Stimulated activated CD8-positive, alpha-beta memory T cell treated with anti-CD3 and anti-CD28 coated beads, Interleukin-12 subunit alpha, Interleukin-12 subunit beta, amount 100 ng/mL, for 1 hour (primary cell): Measurements from ENCODE around the gene EEFSEC.

Experiments
- DNase-seq: peaks from one replicate; pipeline ENCODE4 v3.0.0-alpha.2; 2020; ENCODE audit warnings: low read depth

Gene EEFSEC

DNA sequence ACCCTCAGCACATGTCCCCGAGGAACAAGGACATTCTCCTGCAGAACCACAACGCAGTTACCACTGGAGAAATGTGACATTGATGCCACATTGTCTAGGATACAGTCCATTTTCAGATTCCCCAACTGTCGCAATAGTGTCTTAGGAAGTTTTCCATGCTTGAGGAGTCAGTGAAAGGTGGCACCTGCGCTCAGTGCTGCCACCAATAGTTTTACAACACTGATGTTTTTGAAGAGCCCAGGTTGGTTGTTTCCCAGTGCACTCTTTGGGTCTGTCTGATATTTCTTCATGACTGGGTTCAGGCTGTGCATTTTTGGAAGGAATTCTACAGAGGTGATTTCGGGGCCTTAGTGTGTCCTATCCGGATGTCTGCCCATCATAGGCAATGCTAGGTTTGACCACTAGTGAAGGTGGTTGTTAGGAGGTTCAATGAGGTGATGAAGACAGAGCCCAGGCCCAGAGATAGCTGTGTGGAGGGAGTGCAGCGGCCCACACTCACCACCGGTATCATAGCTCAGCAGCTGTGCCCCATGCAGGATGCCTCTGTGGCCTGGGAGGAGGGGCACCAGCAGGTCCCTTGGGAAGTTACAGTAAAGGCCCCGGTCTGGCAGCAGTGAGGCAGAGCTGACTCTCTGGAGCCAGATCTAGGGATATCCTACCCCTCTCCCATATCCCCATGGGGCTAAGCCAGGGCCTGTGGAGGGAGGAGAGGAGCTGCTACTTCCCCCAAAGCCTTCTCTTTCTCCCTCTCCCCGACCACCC lies 216.8 kb downstream of the EEFSEC start:
- DNase-seq: no peak

DNA sequence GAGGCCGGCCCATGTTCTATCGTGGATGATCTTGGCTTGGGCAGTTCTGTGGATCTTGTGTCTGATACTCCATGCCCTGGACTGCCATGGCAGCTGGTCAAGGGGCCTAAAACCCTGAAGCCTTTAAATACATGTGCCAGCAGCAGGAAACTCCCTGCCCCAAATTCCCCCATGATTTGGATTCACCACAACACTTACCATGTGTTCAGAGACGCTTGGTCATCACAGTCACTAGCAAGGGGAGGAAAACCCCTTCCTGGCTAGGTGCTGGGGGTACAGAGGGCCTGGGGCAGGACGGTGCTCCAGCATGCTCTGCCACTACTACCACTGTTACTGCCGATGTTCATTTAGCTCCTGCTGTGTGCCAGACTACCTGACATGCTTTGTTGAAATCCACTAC lies 219.0 kb downstream of the EEFSEC start:
- DNase-seq: no peak

DNA sequence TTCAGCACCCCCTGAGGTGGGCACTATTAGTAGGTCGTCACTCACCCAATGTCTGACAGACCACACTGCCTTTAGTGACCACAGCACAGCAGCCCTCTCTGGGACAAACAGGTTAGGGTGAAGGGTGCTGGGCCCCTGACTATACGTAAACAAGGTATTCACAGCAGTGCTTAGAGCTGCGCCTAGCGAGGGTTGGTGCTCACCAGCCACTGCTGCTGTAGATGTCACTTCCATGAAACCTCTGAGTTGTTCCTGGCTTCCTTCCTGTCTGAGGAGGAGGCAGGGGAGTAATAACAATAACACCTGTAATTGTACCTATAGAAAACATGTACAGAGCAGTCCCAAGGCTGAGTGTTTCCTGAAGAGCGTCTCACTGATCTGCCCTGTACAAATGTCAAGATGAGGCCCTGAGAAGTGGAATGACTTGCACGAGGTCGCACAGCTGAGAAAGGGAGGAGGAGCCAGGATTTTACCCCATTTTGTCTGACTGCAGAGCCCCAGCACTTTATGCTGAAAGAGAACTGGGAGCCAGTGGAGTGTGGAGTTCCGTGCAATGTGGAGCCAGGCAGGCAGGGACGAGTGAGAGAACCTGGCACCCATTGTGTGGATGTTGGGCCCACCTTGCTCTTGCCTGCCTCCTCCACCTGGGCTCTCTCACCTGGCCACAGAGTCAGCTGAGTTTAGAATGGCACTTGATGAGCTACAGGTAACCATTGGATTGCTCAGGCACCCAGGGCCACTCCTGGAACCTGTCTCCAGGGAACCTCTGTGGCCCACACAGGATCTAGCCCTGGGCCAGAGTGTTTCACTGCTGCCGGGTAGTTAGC lies 219.6 kb downstream of the EEFSEC start:
- DNase-seq: no peak

DNA sequence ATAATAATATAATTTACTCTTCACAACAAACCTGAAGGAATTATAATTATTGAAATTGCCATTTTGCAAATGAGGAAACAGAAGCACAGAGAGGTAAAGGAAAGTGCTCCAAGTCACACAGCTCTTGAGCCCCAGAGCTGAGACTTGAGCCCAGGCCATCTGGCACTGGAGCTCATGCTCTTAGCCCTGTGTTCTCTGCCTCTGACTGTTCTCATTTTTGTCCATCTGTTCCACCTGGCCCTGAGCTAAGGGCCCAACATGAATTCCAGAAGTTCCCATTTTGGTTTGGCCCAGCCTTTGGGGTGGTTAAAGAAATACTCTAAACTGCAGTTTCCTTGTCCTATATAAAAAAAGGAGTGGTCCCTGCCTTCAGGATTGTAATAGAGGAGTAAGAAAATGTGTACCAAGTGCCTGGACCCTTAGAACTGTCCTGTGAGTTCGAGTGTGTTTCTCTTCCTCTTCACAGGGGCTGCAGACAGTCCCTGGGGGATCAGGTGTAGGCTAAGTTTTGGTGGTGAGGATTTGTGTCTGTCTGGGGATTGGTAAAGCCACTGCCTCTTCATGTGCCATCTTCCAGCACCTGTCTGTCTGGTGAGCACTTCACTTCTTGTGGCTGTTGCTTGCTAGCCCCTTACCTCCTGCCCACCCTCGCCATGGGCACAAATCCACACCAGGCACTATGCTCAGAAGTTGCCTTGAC lies 221.6 kb downstream of the EEFSEC start:
- DNase-seq: no peak

DNA sequence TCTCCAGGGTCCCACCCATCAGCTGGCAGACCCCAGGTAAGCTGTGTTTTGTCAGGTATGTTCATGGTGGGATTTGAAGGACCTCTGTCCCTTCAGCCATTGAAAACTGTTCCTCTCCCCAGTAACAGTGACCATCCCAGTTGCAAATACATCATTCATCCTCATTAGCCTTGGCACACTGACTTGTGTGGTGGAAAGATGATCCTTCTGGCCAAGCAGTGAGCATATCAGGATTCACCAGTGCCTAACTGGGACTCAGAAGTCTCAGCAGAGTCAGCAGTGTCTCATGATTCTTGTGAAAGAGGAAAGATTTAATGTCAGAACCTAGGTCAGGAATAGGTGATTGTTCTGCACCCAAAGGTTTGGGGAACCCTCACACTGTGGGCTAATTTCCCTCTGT lies 223.2 kb downstream of the EEFSEC start:
- DNase-seq: no peak

DNA sequence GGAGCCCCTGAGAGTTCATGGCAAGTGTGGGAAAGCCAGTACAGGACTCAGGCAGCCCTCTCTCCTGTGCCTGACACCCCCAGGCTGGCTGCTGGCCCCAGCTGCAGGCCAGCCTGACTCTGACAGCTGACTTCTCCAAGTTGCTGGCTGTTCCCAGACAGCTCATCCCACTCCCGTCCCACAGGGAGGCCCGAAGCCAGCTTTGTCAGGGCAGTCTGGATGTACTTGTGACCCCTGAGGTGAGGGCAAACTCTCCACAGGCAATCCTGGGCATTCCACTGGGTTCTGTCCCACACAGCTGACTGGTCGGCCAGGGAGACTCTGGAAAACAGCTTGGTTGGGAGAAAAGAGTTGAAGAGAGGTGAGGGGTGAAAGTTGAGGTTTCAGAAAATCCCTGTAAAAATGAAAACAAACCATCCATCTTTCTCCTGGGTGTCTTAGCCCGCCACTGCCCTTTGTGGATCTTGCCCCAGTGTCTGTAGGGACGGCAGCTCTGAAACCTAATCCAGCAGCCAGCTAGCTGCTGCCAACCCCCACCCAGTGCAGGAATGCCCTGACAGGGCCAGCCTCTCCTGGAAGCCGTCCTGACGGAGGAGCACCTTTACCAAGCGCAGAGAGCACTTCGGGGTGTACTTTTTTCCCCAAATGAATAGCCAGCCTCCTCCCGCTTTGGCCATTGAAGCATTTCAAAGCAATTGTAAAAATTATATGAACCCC lies 225.5 kb downstream of the EEFSEC start:
- no peak for DNase-seq

DNA sequence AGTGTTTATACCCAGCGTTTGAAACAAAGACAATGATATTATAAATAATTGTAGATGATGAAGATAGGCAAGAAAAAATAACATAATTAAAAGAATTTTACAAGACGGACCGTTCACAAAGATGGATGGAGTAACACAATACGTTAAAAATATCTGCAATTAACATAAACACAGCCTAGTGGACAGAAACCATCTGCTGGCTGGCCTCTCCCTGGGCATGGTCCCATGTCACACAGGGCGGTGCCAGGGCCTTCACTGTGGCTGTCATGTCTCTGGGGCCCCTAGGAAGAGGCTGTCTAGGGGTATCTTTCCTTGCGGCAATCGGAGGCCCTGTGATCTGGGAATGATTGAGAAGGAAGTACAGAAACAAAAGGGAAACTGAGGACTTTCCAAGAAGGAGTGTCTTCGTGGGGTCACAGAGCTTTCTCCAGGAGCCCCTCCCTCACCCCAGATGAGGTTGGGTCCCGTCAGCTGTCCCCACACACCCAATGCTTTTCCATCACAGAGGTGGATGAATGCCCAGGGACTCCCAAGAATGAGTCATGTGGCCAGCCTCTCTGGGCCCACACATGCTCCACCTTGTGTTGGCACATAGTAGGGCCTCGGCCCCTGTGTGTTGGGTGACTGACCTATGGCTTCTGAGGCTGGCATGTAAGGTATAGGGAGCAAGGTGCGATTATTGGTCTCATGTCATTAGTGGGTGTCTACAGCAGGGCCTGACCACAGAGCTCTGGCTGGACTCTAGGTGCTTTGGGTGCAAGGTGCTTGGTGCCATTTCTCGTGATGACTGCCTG lies 226.3 kb downstream of the EEFSEC start:
- DNase-seq: no peak

DNA sequence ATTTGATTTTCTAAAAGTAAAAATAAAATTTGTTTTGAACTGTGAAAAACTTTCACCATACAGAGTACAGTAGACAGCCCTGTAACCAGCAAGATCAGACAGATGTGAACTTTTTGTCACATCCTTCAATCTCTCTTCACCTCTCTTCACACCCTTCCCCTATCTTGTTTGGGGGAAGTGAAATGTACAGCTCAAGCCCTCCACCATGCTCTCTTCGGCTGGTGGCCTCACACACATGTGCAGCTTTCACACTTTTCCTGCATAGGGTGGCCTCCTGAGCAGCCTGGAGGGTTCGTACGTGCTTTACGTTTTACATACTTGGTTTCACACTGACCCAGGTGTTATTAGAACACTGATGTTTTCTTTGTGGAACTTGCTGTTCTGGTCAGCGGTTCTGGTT lies 227.0 kb downstream of the EEFSEC start:
- DNase-seq: no peak

DNA sequence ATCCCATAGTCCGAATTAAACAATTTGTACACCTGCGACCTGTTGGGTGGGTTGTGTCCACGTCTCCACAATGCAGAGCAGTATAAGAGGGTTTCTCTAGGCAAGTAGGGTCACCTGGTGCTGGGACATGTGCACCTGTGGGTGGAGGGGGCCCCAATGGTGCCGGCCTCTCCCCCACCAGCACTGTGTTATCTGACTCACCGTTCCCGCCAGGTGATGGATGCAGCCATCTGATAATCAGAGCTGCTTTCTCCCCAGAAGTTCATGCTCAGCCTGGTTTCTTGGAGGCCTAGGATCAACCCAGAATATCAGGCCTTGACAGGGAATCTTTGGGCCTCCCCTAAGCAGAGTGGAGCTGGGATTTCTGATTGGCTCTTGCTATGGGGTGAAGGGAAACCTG lies 227.4 kb downstream of the EEFSEC start:
- no peak for DNase-seq

DNA sequence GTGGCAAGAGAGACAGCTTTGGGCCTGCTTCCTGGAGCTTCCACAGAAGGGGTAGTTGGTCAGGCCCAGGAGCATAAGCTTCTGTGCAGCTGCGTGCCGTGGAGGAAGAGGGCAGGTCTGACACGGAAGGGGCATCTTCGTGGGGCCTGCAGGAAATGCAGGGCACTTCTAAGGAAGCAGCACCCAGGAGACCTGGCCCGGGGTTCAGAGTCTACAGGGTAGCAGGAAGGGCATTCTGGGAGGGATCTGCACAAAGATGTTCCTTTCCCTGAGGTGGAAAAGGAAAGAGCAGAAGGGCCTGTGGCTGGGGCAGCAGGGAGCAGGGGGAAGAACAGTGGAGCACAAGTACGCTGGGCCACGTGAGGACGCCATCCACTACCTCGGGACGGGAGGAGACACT lies 228.3 kb downstream of the EEFSEC start:
- DNase-seq: no peak

DNA sequence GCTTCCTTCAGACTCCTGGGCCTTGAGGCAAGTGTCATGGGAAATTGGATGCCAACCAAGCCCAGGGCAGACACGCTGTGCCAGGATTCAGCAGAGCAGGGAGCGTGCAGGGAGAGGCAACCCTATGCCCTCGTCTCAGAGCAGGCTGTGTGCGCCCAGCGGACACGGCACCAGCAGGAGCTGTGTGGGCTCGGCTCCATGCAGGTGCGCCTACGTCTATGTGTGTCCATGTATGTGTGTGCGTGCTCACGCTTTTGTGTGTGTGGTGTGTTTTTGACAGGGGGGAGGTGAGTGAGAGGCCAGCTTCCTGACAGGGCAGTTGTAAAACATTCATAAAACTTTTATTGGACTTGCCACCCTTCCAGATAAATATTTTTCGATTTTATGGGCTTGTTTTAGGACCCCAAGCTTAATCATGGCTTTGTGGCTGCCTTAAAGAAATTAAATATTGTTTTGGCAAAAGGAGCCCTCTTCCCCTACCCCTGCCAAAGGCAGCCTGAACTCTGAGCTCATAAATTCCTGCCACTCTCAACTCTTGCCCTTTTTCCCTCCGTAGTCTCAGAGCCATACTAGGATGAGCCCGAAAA lies 229.0 kb downstream of the EEFSEC start:
- DNase-seq: no peak

DNA sequence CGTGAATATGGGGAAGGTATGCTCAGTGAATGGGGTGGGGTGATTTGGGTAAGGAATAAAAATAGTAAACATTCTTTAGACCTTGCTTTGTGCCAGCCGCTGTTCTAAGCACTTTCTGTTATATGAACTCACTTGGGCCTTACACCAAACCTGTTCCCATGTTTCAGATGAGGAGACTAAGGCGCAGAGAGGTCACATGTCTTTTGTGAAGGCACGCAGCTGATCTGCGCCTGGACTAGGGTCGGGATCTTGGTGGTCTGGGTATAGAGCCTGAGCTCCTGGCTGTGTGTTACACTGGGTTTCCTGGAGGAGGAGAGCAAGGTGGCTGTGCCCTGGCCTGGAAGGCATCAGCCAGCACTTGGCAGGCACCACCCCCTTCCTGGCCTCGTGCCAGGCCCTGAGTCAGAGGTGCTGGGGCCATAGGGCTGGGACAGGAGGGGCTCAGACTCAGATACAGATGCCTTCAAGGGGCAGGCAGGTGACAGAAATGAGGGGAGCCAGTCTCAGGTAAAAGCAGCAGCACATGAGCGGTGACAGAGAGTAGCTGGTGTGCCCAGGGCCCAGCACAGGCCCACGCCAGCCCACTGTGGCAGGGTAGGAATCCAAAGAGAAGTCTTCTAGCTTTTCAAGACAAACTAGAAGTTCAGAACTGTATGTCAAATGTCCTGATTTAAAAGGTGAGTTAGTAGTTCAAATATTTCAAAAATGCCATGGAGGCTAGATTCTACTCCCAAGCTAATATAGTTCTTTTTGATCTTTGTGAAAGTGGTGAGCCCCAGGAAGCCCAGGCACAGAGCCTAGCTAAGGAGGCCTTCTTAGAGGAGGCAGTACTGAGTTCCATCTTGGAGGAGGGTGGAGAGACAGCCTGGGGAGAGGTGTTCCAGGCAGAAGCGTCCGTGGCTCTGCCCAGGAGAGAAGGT lies 230.3 kb downstream of the EEFSEC start:
- DNase-seq: no peak

DNA sequence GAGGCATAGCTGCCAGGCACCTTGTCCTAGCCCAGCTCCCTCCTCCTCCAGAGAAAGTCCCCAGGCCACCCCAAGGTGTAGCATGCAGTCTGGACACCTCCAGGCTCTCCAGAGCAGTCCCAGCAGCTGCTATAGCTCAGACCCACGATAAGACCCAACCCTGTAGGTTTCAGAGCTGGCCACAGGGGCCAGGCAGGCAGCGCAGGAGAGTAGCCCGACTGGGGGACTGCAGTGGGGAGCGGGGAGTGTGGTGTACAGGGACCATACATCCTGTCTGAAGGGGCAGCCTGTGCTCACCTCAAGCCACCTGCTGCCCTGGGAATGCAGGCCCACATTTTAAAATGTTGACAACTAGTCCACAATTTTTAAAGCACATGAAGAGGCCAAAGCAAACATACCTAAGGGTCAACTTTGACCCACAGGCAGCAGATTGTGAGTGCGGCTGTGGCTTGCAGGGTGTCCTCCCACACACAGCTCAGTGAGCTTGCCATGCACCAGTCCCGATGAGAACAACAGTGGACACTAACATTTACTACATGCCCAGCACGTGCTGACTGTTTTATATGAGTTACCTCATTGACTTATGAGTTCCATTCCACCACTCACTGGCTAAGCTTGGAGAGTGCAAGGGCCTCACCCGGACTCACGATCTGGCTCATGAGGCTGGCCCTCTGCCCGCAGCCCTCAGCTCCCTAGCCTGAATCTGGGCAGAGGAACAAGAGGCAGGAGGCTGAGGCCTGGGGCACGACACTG lies 232.0 kb downstream of the EEFSEC start:
- no peak for DNase-seq

DNA sequence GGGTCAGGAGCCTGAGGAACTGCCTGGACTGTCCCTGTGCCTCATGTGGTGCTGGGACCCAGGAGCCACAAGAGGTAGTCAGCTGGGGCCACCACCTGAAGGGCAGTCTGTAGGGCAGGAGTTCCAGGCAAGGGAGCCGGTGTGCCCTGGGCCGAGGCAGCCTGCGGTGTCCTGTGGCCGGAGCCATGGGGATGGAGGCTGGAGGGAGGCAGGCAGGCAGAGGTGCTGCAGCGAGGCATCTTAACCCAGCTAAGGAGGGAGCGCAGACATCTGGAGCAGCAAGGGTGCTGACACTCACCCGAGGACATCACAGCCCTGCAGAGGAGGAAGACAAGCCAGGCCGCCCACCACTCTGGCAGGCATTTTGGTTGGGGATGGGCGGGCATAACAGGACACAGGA lies 235.7 kb downstream of the EEFSEC start:
- no peak for DNase-seq

DNA sequence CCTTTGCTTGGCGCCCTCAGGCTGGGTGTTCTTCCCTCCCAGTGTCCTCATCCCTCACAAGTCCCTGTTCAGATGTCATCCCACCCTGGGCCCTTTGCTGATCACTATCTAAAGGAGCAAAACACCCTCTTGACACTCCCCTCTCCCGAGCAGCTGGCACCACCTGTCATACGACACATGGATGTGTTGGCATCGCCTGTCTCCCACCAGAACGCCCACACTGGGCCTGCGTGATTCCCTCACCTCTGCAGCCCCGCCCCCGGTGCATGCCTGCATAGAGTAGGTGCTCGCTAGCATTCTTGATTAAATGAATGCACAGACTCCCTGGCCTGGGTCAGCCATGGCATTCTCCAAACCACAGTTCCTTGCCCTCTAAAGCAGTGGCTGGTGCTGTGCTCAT lies 237.6 kb downstream of the EEFSEC start:
- DNase-seq: no peak

DNA sequence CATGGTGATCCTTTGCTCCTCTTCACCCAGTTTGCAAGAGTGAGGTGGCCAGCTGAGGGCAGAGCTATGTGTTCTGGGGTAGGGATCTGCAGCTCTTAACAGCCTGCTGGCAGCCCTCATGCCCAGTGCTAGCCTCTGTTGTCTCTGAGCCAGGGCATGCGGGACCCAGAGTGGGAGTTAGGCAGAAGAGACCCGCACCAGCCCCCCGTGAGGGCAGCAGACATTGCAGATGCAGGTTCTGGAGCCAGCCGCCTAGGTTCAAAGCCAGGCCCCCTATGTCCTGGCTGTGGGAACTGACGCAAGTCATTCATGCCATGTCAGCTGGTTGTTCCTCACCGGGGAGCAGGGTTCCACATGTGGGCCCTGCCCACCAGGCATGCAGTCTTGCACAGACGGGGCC lies 238.7 kb downstream of the EEFSEC start:
- no peak for DNase-seq

DNA sequence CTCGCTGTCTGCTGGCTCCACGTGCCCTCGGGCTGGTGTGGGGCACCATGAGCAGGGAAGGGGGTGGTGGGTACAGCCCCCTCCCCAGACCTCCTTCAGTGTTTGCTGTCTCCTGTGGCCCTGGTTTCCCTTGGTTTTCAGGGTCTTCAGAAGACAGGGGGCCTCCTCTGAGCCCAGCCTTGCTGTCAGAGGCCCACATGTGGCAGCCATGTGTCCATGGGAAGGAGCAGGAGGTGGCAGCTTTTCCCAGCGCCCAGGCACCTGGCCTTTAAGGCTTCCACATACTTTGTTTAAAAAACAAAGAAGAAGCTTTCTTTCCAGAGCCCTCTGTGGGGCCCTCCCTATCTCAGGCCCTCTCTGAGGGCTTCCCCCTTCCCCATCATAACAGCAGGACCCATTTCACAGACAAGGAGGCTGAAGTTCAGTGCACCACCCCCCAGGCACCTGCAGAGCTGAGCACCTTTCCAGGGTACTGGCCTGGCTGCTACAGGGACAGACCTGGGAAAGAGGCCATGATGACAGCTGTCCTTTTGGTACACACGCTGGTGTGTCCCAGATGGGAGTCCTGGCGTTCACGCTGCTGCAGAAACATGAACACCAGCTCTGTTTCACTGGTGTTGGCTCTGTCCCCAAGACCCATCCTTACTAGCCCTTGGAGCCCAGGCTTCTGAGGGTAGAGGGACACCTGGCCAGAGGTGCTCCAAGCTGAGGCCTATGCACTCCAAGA lies 239.7 kb downstream of the EEFSEC start:
- no peak for DNase-seq

DNA sequence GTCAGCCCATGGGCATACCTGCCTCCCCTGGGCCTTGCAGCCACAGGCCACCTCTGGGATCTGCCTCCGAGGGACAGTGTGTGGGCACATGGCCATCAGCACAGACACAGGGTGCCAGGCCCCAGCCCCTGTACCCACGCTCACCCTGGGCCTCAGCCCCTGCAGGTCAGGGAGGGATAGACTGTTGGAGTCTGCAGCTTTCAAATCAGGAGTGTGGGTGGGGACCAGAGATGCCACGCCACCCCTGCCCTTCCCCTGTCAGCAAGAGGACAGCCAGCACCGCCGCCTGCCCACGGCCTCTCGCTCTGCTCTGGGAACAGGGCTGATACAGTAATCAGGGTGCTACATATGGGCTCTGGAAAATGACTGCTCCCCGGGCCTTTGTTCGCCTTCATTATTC lies 240.8 kb downstream of the EEFSEC start:
- DNase-seq: no peak

DNA sequence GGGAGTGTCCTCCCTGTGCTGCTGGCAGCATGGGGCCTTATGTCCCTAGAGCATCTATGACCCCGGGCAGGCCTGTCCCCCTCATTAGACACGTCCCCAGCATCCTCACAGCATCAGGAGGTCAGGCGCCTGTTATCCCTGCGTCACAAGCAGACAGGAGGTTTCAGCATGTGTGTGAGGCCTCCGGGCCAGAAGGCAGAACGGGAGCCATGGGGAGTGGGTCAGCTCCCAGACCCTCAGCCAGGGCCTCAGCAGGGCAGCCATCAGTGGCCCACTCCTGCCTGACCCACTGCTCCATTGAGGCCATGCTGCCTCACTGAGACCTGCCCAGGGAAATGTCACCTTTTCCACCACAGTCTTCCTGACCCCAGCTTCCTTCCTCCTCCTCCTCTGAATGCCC lies 241.8 kb downstream of the EEFSEC start:
- DNase-seq: no peak
